WI38 (cell line): ENCODE data around the gene PPFIBP1.

Experiments used
- H3K4me3 ChIP-seq: 2 replicates; pipeline ENCODE4 v1.5.1; 2011; ENCODE audit warnings: low read depth, mild to moderate bottlenecking, control low read depth, low read length
- CTCF ChIP-seq: IDR thresholded peaks from 2 replicates; pipeline ENCODE4 v1.5.1; 2012; ENCODE audit warnings: low read depth, mild to moderate bottlenecking, control low read depth, low read length

PPFIBP1 gene

GRCh38 chr12:27610374-27610773, 86.4 kb downstream of the PPFIBP1 start:
- TF ChIP-seq CTCF, result no peak
- no peak overlapping the region for H3K4me3 ChIP-seq

- no peak for TF ChIP-seq CTCF
- H3K4me3 ChIP-seq, result no peak overlapping the region
Observed at GRCh38 chr12:27614386-27614785, 90.4 kb downstream of the PPFIBP1 start.

- no peak for TF ChIP-seq CTCF
- no peak overlapping the region for H3K4me3 ChIP-seq
Observed at GRCh38 chr12:27614866-27615265, 90.9 kb downstream of the PPFIBP1 start.

GRCh38 chr12:27615331-27615891, 91.4 kb downstream of the PPFIBP1 start:
- no peak for TF ChIP-seq CTCF

GRCh38 chr12:27616356-27617142, 92.5 kb downstream of the PPFIBP1 start:
- H3K4me3 ChIP-seq, result no peak overlapping the region
- no peak for TF ChIP-seq CTCF

More at GRCh38 chr12:27615331-27615891, 91.4 kb downstream of the PPFIBP1 start:
- no peak overlapping the region for H3K4me3 ChIP-seq

GRCh38 chr12:27618836-27619235, 94.8 kb downstream of the PPFIBP1 start:
- no peak for TF ChIP-seq CTCF

GRCh38 chr12:27619308-27619707, 95.3 kb downstream of the PPFIBP1 start:
- no peak for TF ChIP-seq CTCF
- H3K4me3 ChIP-seq, result no peak overlapping the region

More at GRCh38 chr12:27618836-27619235, 94.8 kb downstream of the PPFIBP1 start:
- no peak overlapping the region for H3K4me3 ChIP-seq
